ENCODE data around the gene CACFD1.

The CACFD1 gene

DNA sequence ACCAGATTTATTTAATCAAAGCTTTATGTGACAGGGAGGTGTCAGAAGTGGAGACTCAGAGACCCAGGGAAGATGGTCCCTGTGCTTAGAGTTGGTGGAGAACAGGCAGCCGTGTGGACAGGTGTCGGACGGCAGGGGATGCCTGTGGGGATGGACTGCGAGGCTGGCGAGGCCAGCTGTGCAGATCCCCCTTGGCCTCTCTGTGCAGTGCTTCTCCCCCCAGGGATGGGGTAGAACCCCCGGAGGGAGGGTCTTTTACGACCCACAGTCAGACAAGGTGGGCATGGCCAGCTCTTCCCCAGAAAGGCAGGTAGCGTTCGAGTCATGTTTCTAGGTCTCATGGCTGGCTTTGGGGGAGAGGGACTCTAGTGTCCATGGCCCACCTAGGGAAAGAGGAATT, 23.8 kb downstream of the CACFD1 start:
- no peak for DNase-seq (ENCODE audit: low read depth in 2 of 2)

DNA sequence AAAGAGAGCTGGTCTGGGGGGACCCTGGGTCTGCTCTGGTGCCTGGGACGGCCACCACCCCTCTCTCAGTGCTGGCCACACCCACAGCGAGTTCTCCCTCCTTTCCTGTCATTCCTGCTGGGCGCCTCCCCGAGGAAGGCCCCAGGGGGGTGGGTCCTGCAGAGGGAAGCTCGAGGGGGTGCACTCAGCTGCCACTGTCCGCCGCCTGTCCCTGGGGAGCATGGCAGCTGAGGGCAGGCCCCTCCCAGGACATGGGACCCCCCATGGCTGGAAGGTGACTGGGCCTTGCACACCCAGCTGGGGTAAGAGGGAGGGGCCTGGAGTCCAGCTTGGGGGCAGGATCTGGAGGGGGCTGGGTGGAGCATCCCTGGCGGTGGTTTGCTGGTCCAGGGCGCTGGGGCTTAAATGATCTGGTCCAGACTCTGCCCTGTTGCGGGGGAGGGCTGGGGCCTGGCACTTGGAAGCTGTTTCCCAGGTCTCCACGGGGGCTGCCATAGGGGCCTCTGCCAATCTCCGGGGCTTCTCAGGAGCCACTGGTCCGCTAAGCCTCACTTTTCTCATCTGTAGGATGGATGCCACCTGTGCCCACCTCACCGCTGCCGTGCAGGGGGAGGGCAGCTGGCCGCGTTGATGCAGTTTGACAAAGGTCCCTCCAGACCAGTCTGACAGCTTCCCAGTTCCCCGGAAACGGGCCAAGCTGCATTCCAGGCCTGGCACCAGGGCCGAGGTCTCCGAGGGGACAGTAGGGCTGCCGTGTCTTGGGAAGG, 25.1 kb downstream of the CACFD1 start:
- no peak for DNase-seq (ENCODE audit: low read depth in 2 of 2)

DNA sequence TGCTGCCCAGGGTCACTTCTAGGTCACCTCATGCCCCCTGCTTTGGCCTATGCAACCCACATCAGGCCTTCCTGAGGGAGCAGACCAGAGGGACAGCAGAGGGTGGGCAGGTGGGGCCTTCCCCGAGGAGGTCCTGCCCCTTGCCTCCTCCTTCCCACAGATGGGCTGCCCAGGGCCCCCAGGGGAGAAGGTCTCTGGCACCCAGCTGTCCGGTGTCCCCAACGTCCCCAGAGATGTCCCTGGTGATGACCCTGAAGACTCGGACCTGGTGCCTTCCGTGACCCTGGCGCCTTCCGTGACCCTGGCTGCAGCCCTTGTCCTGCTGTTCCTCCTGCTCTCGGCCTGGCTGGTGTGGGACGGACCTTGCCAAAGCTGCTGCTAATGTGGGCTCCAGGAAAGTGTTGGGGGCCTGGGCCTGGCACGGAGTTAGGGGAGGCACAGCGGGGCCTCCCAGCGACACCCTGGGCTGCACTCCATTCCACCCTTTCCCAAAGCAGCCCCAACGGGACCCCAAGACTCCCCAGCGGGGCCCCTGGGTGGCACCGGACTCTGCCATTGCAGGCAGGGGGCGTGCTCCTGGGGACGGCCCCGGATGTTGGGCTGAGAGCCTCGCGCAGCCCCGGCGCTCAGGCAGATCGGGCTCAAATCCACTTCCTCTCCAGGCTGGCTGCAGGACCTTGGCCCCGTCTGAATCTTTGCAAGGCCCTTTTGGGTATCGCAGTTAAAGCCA, 25.9 kb downstream of the CACFD1 start:
- DNase-seq (ENCODE audit: low read depth in 2 of 2): no peak

DNA sequence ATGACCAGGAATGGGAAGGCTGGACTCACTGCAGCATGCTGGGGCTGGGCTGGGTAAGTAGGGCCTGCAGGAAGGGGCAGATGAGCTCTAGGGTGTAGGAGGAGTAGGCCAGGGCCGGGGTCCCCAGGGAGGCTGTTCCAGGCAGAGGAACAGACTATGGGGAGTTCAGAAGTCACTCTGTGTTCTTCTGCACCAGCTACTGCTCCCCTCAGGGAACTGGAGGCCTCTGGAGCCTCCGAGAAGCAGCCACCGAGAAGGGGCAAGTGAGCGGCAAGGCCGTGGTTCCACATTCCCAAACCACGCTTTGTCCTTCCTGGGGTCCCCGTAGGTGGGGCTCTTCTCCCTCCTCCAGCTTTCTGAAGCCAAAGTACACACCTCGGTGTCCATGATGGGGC, 27.6 kb downstream of the CACFD1 start:
- no peak for DNase-seq (ENCODE audit: low read depth in 2 of 2)

DNA sequence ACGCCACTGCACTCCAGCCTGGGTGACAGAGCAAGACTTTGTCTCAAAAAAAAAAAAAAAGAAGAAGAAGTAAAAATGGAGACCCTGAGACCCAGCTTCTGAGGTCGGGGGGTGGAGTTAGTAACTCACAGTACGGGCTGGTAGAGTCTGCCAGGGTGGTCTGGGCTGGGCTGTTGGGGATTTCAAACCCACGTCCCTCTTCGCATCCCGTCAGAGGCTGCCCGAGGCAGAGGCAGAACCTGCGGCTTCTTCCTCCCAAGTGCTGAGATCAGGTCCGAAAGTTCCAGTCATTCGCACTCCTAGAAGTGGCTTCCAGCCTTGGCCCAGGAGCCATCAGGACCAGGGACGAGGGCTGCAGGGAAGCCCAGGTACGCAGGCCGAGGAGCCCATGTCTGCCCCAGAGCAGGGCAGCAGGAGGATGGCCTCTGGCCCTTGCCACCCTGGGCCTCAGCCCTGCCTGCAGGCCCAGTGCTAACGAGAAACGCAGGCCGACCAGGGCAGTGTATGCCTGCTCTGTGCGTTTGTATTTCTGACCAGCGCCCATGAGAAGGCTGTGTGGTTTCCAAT, 29.0 kb downstream of the CACFD1 start:
- DNase-seq (ENCODE audit: low read depth in 2 of 2): no peak

DNA sequence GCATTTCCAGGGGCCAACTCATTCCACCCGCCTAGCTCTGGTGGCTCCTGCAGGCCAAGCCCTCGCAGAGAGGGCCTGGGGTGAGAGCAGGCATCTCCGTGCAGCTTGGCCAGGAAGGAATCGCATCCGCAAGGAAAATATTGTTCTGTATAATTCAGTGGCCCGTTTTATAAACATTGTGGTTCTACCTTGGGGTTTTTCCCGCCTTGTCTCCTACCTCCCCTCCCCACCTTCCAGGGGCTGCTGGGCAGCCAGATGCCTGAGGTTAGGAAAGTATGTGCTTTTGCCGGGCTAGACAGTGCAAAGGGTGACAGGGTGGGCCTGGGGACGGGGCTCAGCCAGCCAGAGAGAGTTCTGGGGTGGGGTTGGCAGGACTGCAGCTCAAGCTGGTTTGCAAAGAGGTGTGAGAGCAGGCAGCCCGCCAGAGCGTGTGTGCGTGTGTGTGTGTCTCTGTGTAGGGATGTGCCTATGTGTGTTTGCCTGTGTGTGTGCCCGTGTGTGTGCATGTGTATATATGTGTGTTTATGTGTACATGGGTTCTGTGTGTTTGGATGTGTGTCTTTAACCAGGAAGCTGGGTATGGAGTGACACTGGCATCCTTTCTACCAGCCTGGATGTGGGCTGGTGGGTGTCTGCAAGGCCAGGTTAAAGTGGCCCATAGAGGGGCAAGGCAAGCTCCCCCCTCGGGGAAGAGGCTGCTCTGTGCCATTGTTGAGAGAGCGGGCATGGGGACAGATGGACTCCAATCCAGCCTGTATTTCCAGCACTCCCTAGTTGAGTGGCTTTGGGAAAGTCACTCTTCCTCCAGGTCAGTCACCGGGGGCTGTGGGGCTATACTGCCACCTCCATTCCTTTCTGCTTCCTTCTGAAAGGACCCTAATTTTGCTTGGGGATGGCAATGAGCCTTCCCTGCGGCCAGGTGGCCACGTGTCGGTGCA, 29.7 kb downstream of the CACFD1 start:
- no peak for DNase-seq (ENCODE audit: low read depth in 2 of 2)

DNA sequence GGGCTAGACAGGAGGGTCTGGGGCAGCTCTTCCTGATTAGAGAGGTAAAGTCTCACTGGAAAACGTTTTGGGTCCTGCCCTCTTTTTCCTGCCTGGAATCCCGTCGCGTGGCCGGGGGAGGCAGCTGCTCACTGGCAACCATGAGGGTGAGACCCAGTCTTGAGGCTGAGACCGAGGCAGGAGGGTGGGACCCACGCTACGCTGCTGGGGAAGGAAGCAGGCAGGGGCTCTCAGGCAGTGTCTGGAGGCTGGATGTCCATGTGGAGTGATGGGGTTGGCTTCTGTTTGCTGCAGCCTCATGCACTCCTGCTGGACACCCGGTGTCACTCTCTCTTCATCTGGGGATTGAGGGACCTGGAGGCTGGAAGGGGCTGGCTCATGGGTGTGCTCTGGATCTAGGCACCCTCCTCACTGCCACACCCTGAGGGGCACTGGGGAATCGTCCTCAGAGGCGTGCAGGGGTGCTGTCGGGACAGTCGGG, 30.5 kb downstream of the CACFD1 start:
- no peak for DNase-seq (ENCODE audit: low read depth in 2 of 2)

DNA sequence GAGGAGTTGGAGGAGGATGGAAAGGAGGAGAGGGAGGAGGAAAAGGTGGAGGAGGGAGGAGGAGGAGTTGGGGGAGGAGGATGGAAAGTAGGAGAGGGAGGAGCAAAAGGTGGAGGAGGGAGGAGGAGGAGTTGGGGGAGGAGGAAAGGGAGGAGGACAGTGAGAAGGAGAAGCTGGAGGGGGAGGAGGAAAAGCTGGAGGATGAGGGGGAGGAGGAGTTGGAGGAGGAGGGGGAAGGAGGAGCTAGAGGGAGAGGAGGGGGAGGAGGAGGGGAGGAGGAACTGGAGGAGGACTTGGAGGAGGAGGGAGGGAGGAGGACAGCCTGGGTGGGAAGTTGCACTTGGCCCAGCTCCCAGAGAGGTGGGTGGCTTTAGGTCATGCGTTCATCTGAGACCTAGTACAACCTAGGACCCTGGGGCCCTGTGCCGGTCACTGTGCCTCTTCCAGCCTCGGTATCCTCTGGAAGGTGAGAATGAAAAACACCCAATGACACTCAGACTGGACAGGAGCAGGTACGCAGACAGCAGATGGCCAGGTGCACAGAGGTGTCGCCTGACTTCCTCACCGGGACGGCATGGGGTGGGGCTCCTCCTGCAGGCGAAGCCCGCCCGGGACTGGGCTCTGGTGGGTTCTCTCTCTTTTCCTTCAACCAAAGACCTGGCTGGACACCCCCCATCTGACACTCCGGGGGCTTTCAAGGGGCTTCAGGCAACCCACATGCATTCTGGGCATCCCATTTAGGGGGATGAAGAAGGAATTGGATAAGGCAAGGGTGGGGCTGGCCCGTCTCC, 31.3 kb downstream of the CACFD1 start:
- no peak for DNase-seq (ENCODE audit: low read depth in 2 of 2)

DNA sequence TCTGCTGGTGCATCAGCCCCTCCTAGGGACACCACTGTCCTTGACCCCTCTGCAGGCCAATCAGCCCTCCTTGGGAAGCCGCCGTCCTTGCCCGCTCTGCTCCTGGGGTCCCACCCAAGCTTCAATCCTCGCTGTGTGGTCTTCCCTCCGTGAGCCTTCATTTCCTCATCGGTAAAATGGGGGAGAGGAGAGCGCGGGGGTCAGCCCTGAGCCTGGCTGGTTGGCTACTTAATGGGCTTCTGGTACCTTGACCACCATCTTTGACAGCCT, 31.8 kb downstream of the CACFD1 start:
- DNase-seq (ENCODE audit: low read depth in 2 of 2): no peak

DNA sequence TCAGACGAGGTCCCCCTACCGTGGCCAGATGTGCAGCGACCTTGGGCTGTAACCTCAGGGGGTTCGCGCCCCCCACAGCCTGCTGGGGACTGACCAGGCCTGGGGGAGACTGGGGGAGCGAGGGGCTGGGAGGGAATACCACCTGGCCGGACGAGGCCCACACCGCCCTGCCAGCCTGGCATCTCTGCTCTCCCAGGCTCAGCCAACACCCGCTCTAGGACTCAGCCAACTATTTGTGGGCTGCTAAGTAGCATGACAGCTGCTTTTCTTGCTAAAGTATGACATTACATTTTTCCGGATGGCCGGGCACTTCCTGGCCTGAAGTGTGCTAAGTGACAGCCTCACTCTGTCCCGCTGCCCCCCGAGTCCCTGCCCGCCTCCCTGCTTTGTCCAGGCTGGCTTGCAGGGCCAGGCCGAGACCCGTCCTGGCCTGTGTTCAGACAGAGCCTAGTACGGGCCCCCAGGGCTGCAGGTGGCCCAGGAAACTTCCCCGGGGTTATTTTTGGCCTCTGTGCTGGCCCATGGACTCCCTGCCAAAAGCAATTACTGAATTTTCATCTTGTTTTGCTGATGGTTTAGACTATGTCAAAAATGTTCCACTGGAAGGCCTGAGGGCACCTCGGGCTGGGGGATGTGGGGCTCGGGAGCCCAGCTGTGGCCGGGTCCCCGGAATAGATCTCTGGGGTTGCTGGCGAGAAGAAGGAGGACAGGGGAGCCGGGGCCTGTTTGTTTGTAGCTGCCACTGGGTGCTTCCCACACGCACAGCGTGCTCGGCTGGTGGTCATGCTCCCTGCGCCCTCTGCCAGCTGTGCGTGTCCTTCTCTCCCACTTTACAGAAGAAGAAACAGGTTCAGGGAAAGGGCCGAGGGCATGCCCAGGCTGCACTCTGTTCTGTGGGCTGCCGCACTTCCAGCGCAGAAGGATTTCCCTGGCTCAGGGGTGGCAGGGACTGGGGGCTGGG, 32.6 kb downstream of the CACFD1 start:
- no peak for DNase-seq (ENCODE audit: low read depth in 2 of 2)

DNA sequence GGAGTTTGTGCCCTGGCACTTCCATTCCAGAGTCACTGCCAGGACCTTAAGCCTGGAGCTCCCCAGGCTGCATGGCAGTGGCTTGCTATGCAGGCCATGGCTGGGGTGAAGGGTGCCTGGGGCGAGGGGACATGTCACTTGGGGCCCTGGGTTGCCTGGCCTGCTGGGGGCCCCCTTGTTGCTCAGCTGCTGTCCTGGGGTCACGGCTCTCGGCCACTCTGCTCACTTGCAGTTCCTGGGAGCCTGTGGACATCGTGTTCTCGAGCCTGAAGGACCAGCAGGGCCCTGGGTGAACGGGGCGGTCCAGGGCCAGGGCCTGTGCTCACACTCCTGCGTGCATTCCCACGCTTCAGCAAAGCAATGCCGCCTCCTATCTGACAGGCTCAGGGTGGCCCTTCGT, 33.6 kb downstream of the CACFD1 start:
- no peak for DNase-seq (ENCODE audit: low read depth in 2 of 2)

DNA sequence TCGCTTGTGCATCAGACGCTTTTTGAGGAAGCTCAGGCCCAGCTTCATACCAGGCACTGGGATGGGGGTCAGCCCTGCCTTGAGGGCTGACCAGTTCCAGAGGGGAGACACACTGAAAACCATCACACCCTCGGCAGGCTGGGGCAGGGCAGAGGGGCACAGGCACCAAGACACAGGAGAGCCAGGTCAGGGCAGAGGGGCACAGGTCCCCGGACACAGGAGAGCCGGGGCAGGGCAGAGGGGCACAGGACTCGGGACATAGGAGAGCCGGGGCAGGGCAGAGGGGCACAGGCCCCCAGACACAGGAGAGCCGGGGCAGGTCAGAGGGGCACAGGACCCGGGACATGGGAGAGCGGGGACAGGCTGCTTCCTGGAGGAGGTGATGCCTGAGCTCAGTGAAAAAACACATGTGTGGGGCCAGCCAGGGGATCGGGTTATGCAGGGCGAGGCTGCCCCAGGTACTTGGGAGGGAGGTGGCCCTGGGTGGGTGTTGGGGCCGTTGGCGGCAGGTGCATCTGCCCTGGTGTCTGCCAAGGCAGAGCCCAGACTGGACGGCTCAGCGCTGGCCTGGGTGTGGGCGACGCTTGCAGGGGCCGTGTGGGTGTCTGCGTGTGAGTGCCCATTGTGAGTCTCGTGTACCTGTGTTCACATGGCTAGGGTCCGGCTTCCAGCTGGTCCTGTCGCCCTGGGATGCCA, 34.2 kb downstream of the CACFD1 start:
- no peak for DNase-seq (ENCODE audit: low read depth in 2 of 2)

DNA sequence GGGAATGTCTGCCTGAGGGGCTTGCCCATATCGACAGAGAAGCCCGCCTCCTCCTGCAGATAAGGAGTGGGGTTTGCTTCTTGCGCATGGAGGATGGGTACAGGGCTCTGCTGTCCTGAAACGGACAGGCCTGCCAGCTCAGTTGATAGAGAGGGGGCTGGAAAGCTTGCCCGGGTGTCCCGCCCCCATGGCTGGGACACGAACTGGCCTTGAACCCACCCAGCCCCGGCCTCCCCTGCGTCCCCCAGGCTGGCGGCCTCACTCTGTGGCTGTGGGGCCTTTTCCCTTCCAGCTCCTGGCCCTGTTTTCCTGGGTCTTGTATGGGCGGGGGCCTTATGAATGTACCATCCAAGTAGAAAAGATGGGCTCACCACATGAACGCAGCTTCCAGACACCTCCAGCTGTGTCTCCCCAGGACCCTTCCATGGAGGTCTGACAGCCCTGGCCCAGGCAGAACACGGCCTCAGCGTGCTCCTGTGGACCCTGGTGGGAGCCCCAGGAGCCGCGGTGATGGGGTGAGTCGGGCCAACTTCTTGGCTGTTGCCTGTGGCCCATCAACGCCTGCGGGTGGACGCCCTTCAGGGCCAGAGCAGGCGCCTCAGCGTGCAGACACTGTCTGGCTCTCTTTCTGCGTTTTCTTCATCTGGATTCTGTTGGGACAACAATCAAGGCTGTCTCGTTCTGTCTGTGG, 35.0 kb downstream of the CACFD1 start:
- DNase-seq (ENCODE audit: low read depth in 2 of 2): no peak

DNA sequence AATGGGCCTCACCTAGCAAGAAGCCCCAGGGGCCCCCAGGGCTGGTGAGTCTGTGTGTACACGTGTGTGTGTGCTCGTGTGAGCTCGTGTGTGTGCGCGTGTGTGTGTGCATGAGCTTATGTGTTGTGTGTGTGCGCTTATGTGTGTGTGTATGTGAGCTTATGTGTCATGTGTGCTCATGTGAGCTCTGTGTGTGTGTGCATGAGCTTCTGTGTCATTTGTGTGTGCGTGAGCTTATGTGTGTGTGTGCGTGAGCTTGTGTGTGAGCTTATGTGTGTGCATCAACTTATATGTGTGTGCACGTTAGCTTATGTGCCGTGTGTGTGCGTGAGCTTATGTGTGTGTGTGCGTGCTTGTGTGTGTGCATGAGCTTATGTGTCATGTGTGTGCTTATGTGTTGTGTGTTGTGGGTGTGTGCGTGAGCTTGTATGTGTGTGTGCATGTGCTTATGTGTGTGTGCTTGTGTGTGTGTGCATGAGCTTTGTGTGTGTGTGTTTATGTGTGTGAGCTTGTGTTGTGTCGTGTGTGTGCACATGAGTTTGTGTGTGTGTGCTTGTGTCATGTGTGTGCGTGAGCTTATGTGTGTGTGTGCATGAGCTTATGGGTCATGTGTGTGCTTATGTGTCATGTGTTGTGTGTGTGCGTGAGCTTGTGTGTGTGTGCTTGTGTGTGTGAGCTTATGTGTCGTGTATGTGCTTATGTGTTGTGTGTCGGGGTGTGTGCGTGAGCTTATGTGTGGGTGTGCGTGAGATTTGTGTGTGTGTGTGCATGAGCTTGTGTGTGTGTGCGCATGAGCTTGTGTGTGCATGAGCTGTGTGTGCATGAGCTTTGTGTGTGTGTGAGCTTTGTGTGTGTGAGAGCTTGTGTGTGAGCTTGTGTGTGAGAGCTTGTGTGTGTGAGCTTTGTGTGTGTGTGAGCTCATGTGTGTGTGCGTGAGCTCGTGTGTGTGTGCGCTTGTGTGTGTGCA, 35.8 kb downstream of the CACFD1 start:
- DNase-seq (ENCODE audit: low read depth in 2 of 2): no peak

DNA sequence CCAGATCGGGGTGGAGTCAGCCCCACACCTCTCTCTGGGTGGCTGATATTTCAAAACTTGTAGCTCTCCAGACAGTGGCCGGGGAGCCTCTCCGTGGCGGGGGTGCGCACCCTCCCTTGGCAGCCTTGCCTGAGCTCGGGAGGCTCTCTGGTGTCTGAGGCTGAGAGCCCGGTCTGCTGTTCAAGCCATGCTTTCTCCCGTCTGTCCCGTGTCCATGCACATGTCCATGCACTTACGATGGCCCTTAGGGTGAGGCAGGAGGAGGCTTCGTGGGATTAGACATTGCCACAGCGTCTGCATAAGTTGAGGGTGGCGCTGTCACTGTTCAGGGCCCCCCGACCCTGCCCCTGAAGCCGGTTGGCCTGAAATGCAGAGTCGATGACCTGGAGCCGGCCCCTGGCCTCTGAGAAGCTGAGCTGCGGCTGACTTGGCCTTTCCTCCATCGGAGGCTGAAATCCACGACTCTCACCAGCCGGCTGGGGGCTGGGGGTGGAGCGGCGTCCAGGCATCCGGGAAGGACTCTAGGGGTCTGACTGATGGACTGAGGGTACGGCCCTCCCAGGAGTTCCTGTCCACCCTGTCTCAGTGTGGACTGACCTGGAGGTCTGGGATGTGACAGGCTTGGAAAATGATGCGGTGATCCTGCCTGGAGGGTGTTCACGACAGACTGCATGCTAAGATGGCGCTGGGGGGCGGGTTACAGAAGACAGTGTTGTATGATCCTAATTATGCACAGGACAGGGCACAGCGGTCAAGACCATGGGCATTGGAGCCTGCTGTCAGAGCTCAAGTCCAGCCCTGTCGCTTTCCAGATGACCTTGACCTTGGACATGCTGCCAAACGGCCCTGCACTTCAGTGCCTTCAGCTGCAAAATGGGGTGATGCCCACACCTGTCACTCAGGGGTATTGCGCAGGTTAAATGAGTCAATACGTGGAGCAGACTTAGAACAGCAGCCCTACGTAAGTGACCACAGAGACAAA, 37.4 kb downstream of the CACFD1 start:
- no peak for DNase-seq (ENCODE audit: low read depth in 2 of 2)

DNA sequence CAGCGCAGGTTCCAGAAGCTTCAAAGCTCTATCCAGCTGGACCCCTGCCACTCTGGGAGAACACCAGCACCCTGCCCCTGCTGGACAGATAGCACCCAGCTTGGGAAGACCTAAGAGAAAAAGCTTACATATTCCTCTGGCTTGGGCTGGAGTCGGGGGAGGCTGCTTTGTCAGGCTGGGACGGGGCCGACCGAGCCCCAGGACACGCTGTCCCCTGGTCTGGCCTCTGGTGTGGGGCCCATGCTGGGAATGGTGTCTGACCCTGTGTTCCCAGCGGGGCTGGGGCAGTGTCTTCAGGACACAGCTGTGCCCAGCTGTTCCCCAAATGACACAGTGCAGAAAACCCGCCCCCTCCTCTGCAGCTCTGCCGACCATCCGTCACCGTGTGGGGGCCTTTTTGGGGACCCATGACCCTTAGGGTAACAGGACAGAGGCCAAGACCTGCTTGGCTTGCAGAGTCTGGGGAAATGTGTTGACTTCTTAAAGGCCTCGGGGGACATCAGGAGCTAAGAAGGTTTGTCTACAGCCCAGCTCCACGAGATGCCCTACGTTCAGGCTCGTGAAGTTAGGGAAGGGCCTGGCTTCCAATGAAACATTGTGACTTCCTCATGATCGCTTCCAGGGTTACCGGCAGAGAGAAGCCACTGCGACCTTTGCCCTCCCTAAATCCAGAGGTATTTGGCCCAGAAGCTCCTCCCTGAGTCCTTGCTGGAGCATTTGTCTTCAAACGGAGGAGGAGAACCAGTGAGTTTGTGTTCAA, 39.5 kb downstream of the CACFD1 start:
- DNase-seq (ENCODE audit: low read depth in 2 of 2): no peak

All from stimulated activated CD4-positive, alpha-beta T cell treated with anti-CD3 and anti-CD28 coated beads, Interleukin-4, amount 100 ng/mL, for 48 hours (primary cell).